ENCODE data around the gene CDKN2B.
"Not testable (repeated sequence)": the region's sequence is repeated elsewhere in the genome, so short reads cannot be mapped to it uniquely, and the experiment has no call there.

Gene CDKN2B

DNA sequence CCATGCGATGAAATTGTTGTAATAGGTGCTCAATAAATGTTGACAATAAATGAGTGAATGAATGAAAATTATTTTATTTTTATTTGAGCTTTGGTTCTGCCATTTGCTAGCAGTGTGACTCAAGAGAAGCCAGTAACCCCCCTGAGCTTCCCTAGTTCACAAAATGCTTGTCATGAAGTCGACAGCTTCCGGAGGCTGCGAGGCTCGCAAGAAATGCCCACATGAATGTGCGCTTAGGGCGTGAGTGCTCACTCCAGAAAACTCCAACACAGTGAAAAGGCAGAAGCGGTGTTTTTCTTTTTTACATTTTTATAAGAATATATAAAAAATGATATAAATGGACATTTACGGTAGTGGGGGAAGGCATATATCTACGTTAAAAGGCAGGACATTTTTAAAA is 41.4 kb downstream of the CDKN2B start:
- H3K9me3 ChIP-seq (ENCODE audit: low read depth, low read length): peaks cover 4% of the 10 kb centered on the region; the same call in 1 of the 2 replicates
- no peak overlapping the region for H3K27ac ChIP-seq
- H3K36me3 ChIP-seq (ENCODE audit: insufficient read depth, low read length): peaks cover 66% of the 10 kb centered on the region
- H3K4me3 ChIP-seq: no peak overlapping the region
- DNase-seq (ENCODE audit: low read depth, low spot score): no peak
- no peak overlapping the region for H3K9ac ChIP-seq (ENCODE audit: insufficient read length)
- TF ChIP-seq EZH2 (IDR thresholded peaks at IDR 0.05) (no peak), POLR2AphosphoS5 (IDR thresholded peaks at IDR 0.05; ENCODE audit: borderline replicate concordance, low read depth, low read length) (no peak)

DNA sequence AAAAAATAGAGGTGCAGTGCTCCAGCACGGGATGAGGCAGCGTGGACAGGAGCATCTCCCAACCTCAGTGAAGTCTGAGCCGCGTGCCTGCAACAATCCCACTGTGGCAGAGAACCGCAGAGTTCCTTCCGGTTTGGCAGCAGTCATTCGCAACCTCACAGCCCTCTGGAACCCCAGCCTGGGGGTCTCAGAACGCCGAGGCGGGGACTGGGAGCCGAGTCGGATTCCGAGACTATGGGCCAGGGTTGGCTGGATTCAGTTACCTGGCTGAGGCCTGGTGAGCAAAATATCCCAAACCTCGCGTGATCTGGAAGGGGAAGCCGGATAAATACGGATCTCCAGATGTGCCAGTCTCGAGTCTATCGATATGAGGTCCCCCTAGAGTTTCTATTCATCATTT is 41.9 kb downstream of the CDKN2B start:
- peaks cover 66% of the 10 kb centered on the region for H3K36me3 ChIP-seq (ENCODE audit: insufficient read depth, low read length)

DNA sequence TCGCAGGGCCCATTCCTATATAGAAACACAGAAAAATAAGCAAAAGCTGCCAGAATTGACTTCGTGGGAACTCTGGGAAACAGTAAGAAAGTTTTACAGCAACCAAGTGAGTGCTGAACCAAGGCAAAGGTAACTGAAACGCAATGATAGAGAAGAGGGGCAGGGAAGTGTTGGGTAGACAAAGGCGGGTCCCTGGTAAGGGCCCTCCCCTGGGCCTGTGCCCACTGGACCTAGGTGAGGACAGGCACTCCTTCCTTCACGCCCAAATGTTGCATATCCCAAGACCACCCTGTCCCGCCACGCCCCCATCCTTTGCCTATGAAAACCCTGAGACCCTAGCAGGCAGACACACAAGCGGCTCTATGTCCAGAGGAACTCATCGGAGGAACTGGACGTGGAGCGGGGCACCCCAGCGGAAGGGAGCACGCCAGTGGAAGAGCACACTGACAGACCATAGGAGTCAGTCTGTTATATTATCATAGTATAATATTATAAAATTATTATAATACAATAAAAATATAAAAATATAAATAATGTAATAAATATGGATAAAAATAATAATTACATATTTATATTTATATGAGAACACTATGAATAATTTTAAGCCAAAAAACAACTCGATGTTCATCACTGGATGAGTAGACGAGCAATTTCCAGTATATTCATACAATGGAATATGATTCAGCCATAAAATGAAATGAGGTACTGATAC is 42.8 kb downstream of the CDKN2B start:
- H3K36me3 ChIP-seq (ENCODE audit: insufficient read depth, low read length): peaks cover 59% of the 10 kb centered on the region
- no peak for DNase-seq (ENCODE audit: low read depth, low spot score)
- no peak overlapping the region for H3K9ac ChIP-seq (ENCODE audit: insufficient read length)
- H3K4me3 ChIP-seq: no peak overlapping the region
- H3K27ac ChIP-seq: no peak overlapping the region
- TF ChIP-seq EZH2 (IDR thresholded peaks at IDR 0.05) (no peak), POLR2AphosphoS5 (IDR thresholded peaks at IDR 0.05; ENCODE audit: borderline replicate concordance, low read depth, low read length) (no peak), FOXP2 (optimal IDR thresholded peaks at IDR 0.05; ENCODE audit: control extremely low read depth, extremely low read length, insufficient read depth) (no peak)
- H3K9me3 ChIP-seq (ENCODE audit: low read depth, low read length): peaks cover 4% of the 10 kb centered on the region; the same call in 1 of the 2 replicates

More for the DNA sequence above, 41.9 kb downstream of the CDKN2B start:
- H3K9ac ChIP-seq (ENCODE audit: insufficient read length): no peak overlapping the region
- H3K4me3 ChIP-seq: no peak overlapping the region
- H3K9me3 ChIP-seq (ENCODE audit: low read depth, low read length): peaks cover 4% of the 10 kb centered on the region; the same call in 1 of the 2 replicates
- DNase-seq (ENCODE audit: low read depth, low spot score): no peak
- no peak overlapping the region for H3K27ac ChIP-seq
- no peak for TF ChIP-seq FOXP2 (optimal IDR thresholded peaks at IDR 0.05; ENCODE audit: control extremely low read depth, extremely low read length, insufficient read depth)
- TF ChIP-seq EZH2 (IDR thresholded peaks at IDR 0.05): no peak
- no peak; the same call in 1 of the 2 replicates for TF ChIP-seq POLR2AphosphoS5 (IDR thresholded peaks at IDR 0.05; ENCODE audit: borderline replicate concordance, low read depth, low read length)

DNA sequence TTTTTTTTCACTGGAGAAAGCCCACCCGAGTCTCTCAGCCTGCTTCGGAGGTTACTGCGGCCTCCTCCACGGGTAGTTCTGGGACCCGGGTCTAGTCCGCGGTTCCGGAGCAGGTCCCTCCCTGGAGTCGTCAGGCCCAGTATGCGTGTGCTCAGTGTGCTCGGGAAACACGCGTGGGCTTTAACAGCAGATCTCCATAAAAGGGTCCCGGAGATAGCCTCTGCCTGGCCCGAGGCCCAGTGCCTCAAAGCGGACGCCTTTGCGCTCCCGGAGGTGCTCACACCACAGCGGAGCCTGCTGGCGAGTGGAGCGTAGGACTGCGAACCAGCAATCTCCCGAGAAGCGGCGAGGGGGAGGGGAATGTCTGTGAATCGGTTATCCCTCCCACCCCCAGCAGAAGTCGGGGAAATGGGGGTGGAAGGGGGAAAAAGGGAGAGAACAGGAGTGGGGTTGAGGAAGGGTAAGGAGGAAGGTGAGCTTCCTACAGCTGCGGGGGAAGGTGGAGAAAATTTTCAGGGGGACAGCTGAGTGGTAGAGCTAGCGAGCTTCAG is 43.6 kb downstream of the CDKN2B start:
- H3K36me3 ChIP-seq (ENCODE audit: insufficient read depth, low read length): peaks cover 50% of the 10 kb centered on the region

DNA sequence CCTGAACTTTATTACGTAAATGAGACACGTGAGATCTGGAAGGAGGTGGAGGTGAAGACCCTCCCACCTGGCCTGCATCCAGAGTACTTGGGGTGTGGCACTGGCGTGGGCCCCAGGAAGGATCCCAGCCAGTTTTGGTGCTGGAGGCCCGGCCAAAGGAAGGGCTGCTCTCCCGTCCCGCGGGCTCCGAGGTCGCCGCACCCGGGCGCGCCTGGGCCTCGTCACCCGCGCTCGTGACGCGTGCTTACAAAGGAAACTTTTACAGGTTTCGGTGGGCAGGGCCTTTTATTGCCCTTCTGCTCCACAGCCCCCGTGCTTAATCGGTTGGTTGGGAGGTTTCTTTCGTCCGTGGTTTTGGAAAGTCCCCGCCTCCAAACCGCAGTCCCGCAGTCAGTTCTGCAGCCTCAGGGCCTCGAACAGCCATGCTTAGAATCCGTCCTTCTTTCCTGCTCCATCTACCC is 44.1 kb downstream of the CDKN2B start:
- Histone ChIP-seq H3K27ac (no peak overlapping the region), H3K9ac (ENCODE audit: insufficient read length) (no peak overlapping the region), H3K36me3 (ENCODE audit: insufficient read depth, low read length) (peaks cover 45% of the 10 kb centered on the region), H3K9me3 (ENCODE audit: low read depth, low read length) (peaks cover 4% of the 10 kb centered on the region; the same call in 1 of the 2 replicates), H3K4me3 (no peak overlapping the region)
- DNase-seq (ENCODE audit: low read depth, low spot score): no peak
- TF ChIP-seq EZH2 (IDR thresholded peaks at IDR 0.05): no peak

More for the DNA sequence above, 43.6 kb downstream of the CDKN2B start:
- Histone ChIP-seq H3K9ac (ENCODE audit: insufficient read length) (no peak overlapping the region), H3K4me3 (no peak overlapping the region), H3K9me3 (ENCODE audit: low read depth, low read length) (peaks cover 4% of the 10 kb centered on the region; the same call in 1 of the 2 replicates), H3K27ac (no peak overlapping the region)
- DNase-seq (ENCODE audit: low read depth, low spot score): no peak
- TF ChIP-seq FOXP2 (optimal IDR thresholded peaks at IDR 0.05; ENCODE audit: control extremely low read depth, extremely low read length, insufficient read depth) (no peak), POLR2AphosphoS5 (IDR thresholded peaks at IDR 0.05; ENCODE audit: borderline replicate concordance, low read depth, low read length) (no peak), EZH2 (IDR thresholded peaks at IDR 0.05) (no peak)

DNA sequence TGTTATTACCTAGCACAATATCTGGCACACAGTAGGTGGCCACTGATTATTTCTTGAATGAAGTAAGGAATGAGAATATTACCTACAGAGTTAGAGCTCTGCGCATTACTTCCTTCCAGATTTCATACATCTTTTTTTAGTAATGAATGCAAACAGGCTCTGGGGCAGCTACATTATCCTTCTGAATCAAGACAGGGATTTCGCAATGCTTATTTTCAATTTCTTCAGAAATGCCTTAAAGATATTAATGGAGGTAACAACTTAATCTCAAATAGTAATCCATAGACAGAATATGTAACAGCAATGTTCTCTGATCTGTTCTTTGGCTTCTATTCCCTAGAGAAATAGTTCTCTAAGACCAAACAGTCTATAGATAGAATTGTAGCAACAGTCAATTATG is 47.5 kb downstream of the CDKN2B start:
- no peak overlapping the region for H3K27ac ChIP-seq
- no peak overlapping the region for H3K9ac ChIP-seq (ENCODE audit: insufficient read length)
- no peak overlapping the region for H3K4me3 ChIP-seq
- no peak for DNase-seq (ENCODE audit: low read depth, low spot score)
- peaks cover 4% of the 10 kb centered on the region; the same call in 1 of the 2 replicates for H3K9me3 ChIP-seq (ENCODE audit: low read depth, low read length)
- TF ChIP-seq EZH2 (IDR thresholded peaks at IDR 0.05) (no peak), POLR2AphosphoS5 (IDR thresholded peaks at IDR 0.05; ENCODE audit: borderline replicate concordance, low read depth, low read length) (no peak), FOXP2 (optimal IDR thresholded peaks at IDR 0.05; ENCODE audit: control extremely low read depth, extremely low read length, insufficient read depth) (no peak)
- H3K36me3 ChIP-seq (ENCODE audit: insufficient read depth, low read length): peaks cover 12% of the 10 kb centered on the region; the same call in 1 of the 2 replicates

DNA sequence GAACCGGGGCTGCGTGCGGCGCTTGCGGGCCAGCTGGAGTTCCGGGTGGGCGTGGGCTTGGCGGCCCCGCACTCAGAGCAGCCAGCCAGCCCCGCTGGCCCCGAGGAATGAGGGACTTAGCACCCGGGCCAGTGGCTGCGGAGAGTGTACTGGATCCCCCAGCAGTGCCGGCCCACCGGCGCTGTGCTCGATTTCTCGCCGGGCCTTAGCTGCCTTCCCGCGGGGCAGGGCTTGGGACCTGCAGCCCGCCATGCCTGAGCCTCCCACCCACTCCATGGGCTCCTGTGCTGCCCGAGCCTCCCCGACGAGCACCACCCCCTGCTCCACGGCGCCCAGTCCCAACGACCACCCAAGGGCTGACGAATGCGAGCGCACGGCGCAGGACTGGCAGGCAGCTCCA is 49.8 kb downstream of the CDKN2B start:
- not testable (repeated sequence) for DNase-seq (ENCODE audit: low read depth, low spot score); H3K4me3 ChIP-seq; H3K36me3 ChIP-seq (ENCODE audit: insufficient read depth, low read length); H3K9me3 ChIP-seq (ENCODE audit: low read depth, low read length); H3K9ac ChIP-seq (ENCODE audit: insufficient read length); H3K27ac ChIP-seq

DNA sequence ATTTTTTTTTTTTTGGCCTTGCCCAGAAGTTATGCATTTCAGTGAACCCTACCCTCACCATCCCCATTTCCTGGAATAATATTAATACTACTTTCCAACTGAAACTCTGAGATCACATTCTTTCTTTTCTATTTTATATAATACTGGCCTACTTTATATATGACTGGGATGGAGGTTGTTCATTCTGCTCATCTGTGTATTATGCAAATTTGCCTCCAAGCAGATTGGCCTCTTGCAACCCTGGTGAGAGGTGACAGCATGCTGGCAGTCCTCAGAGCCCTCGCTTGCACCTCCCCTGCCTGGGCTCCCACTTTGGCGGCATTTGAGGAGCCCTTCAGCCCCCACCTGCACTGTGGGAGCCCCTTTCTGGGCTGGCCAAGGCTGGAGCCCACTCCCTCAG is 50.3 kb downstream of the CDKN2B start:
- TF ChIP-seq POLR2AphosphoS5 (IDR thresholded peaks at IDR 0.05; ENCODE audit: borderline replicate concordance, low read depth, low read length) (no peak), FOXP2 (optimal IDR thresholded peaks at IDR 0.05; ENCODE audit: control extremely low read depth, extremely low read length, insufficient read depth) (no peak), EZH2 (IDR thresholded peaks at IDR 0.05) (no peak)
- no peaks in the 10 kb centered on the region for H3K9me3 ChIP-seq (ENCODE audit: low read depth, low read length)

More for the DNA sequence above, 50.3 kb downstream of the CDKN2B start:
- no peak overlapping the region for H3K27ac ChIP-seq
- H3K9ac ChIP-seq (ENCODE audit: insufficient read length): no peak overlapping the region
- no peak overlapping the region for H3K4me3 ChIP-seq
- no peaks in the 10 kb centered on the region for H3K36me3 ChIP-seq (ENCODE audit: insufficient read depth, low read length)
- DNase-seq (ENCODE audit: low read depth, low spot score): no peak

Measured in SK-N-MC (cell line).